ENCODE measurements around the gene MRTFB. TPM values are rescaled to one million over a fixed set of nuclear protein-coding genes. Genes with fewer than 3 reads are reported as not detected.

MRTFB gene
- total RNA-seq, 1 experiment from 2014 or later: 29.8 TPM

DNA sequence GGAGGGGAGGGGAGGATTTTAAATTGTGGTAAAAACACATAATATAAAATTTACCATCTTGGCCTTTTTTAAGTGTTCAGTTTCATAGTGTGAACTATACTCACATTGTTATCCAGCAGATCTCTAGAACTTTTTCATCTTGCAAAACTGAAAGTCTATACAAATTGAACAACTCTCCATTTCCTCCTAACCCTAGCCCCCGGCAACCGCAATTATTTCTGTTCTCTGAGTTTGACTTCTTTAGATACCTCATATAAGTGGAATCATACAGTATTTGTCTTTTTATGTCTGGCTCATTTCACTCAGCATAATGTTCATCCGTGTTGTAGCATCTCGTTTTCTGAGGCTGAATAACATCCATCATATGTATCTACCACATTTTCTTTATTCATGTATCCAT is 30.0 kb upstream of the MRTFB start:
- DNase-seq (ENCODE audit: low spot score): no peak
- ChIA-PET POLR2A (ENCODE audit: low non-redundant PET) (no interaction called here), CTCF (no interaction called here)
- no TSS peak for BruUV-seq (replicated peaks)
- intact Hi-C loops (cut with micrococcal nuclease; ENCODE audit: unreplicated experiment): no loop called here
- no peak overlapping the region for H3K4me3 ChIP-seq (ENCODE audit: low read depth, low read length, poor library complexity, severe bottlenecking)
- no peak overlapping the region for H3K27ac ChIP-seq (ENCODE audit: low read depth, low read length, poor library complexity, severe bottlenecking)
- no peaks in the 10 kb centered on the region for H3K9me3 ChIP-seq (ENCODE audit: low read depth, low read length, poor library complexity, severe bottlenecking)
- no peaks in the 10 kb centered on the region for H3K27me3 ChIP-seq (replicated peaks; ENCODE audit: insufficient read depth, low read depth, low read length, poor library complexity)
- H3K36me3 ChIP-seq (ENCODE audit: insufficient read depth, low read length, poor library complexity, severe bottlenecking): no peaks in the 10 kb centered on the region
- no peak for TF ChIP-seq EZH2 (IDR thresholded peaks at IDR 0.05; ENCODE audit: borderline replicate concordance, low read depth, low read length, poor library complexity, severe bottlenecking)
- TF ChIP-seq, protein P1, sequence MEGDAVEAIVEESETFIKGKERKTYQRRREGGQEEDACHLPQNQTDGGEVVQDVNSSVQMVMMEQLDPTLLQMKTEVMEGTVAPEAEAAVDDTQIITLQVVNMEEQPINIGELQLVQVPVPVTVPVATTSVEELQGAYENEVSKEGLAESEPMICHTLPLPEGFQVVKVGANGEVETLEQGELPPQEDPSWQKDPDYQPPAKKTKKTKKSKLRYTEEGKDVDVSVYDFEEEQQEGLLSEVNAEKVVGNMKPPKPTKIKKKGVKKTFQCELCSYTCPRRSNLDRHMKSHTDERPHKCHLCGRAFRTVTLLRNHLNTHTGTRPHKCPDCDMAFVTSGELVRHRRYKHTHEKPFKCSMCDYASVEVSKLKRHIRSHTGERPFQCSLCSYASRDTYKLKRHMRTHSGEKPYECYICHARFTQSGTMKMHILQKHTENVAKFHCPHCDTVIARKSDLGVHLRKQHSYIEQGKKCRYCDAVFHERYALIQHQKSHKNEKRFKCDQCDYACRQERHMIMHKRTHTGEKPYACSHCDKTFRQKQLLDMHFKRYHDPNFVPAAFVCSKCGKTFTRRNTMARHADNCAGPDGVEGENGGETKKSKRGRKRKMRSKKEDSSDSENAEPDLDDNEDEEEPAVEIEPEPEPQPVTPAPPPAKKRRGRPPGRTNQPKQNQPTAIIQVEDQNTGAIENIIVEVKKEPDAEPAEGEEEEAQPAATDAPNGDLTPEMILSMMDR (conservative IDR thresholded peaks at IDR 0.05; ENCODE audit: low read depth, low read length): no peak
- H3K4me1 ChIP-seq (ENCODE audit: insufficient read depth, low read length, poor library complexity, severe bottlenecking): no peaks in the 10 kb centered on the region

DNA sequence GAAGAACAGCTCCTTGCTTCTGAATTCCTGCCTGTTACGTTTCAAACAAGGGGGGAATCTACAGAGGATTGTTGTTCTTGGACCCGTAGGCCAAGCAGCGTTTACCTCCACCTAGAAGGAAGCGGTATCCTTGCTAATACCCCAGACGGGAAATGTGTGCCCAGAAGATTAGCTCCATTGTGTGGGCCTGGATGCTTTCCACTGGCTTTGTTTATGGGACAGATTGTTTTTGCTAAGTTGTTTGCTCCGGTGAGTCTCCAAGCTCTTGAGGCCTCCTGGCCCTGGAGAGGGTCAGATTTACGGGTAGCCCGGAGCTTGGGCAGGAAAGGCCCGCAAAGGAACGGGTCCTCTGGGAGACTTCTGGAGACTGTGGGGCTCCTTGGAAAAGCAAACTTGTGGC is 28.4 kb upstream of the MRTFB start:
- H3K36me3 ChIP-seq (ENCODE audit: insufficient read depth, low read length, poor library complexity, severe bottlenecking): no peaks in the 10 kb centered on the region
- no peaks in the 10 kb centered on the region for H3K27me3 ChIP-seq (replicated peaks; ENCODE audit: insufficient read depth, low read depth, low read length, poor library complexity)
- no peaks in the 10 kb centered on the region for H3K9me3 ChIP-seq (ENCODE audit: low read depth, low read length, poor library complexity, severe bottlenecking)
- H3K4me3 ChIP-seq (ENCODE audit: low read depth, low read length, poor library complexity, severe bottlenecking): no peak overlapping the region
- H3K27ac ChIP-seq (ENCODE audit: low read depth, low read length, poor library complexity, severe bottlenecking): no peak overlapping the region
- ChIA-PET CTCF (no interaction called here), POLR2A (ENCODE audit: low non-redundant PET) (no interaction called here)
- no peak for DNase-seq (ENCODE audit: low spot score)
- no TSS peak for BruUV-seq (replicated peaks)
- TF ChIP-seq EZH2 (IDR thresholded peaks at IDR 0.05; ENCODE audit: borderline replicate concordance, low read depth, low read length, poor library complexity, severe bottlenecking): no peak
- TF ChIP-seq, protein P1 (conservative IDR thresholded peaks at IDR 0.05; ENCODE audit: low read depth, low read length): no peak
- intact Hi-C loops (cut with micrococcal nuclease; ENCODE audit: unreplicated experiment): no loop called here
- H3K4me1 ChIP-seq (ENCODE audit: insufficient read depth, low read length, poor library complexity, severe bottlenecking): no peaks in the 10 kb centered on the region

DNA sequence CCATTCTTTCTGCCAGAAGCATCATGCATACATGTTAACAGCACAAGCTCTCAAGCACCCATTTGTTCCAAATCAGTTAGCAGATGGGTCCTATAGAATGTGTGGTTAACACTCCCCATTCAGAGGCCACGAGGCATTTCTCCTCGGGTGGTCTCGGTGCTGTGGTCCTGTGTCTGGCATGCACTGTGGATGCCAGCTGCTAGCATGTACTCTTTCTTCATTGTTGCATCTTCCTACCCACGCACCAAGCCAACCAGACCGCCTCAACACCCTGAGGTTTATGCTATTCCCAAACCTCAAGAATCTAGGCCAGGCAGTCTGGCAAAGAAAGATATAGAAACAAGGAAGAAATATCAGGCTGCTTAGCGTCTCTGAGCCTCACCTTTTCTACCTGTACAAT is 27.8 kb upstream of the MRTFB start:
- no peak for TF ChIP-seq EZH2 (IDR thresholded peaks at IDR 0.05; ENCODE audit: borderline replicate concordance, low read depth, low read length, poor library complexity, severe bottlenecking)
- TF ChIP-seq, protein P1 (conservative IDR thresholded peaks at IDR 0.05; ENCODE audit: low read depth, low read length): no peak
- ChIA-PET CTCF (no interaction called here), POLR2A (ENCODE audit: low non-redundant PET) (no interaction called here)
- no peaks in the 10 kb centered on the region for H3K4me1 ChIP-seq (ENCODE audit: insufficient read depth, low read length, poor library complexity, severe bottlenecking)
- no peaks in the 10 kb centered on the region for H3K27me3 ChIP-seq (replicated peaks; ENCODE audit: insufficient read depth, low read depth, low read length, poor library complexity)
- no peak for DNase-seq (ENCODE audit: low spot score)
- intact Hi-C loops (cut with micrococcal nuclease; ENCODE audit: unreplicated experiment): no loop called here
- no TSS peak for BruUV-seq (replicated peaks)
- H3K4me3 ChIP-seq (ENCODE audit: low read depth, low read length, poor library complexity, severe bottlenecking): no peak overlapping the region
- no peaks in the 10 kb centered on the region for H3K36me3 ChIP-seq (ENCODE audit: insufficient read depth, low read length, poor library complexity, severe bottlenecking)
- H3K27ac ChIP-seq (ENCODE audit: low read depth, low read length, poor library complexity, severe bottlenecking): no peak overlapping the region
- H3K9me3 ChIP-seq (ENCODE audit: low read depth, low read length, poor library complexity, severe bottlenecking): no peaks in the 10 kb centered on the region
